HCT116 (cell line): ENCODE results near the gene LSM14A. TPM values are rescaled to one million over a fixed set of nuclear protein-coding genes. Genes with fewer than 3 reads are reported as not detected.

Source experiments
- ATAC-seq: fragments of 200-7000 bp; cut with Tn5 transposase; 2 replicates; pipeline ENCODE4 v1.9.1; 2020; ENCODE audit warnings: mild to moderate bottlenecking, moderate library complexity
- BruUV-seq: library from RNA; stranded (reverse); fragments of 400-500 nt; replicated peaks from 2 replicates; lab custom pipeline; 2021; lab: Mats Ljungman, UMichigan
- CTCF ChIA-PET: fragments of 300-600 bp; sonication (Branson Sonifier 250); formaldehyde crosslinking; loops from one replicate; lab custom pipeline; 2021; ENCODE audit warnings: antibody characterized with exemption; lab: Charles Lee
- POLR2A ChIA-PET: fragments of 300-600, 350-600 bp; sonication (Branson Sonifier 250); formaldehyde crosslinking; loops from one replicate; lab custom pipeline; 2021; ENCODE audit warnings: antibody characterized with exemption; lab: Charles Lee
- RAD21 ChIA-PET, 2 experiments: fragments of 300-600 bp; sonication (Branson Sonifier 250); formaldehyde crosslinking; loops; one replicate each; lab custom pipeline; 2023; ENCODE audit warnings: low total read pairs in 2 of 2; ENCODE audit not compliant: uncharacterized antibody in 2 of 2, unreplicated experiment in 2 of 2, low non-redundant PET in 1 of 2; lab: Charles Lee
- DNase-seq: peaks from one replicate; pipeline ENCODE4 v3.0.0-alpha.2; 2010; ENCODE audit warnings: low read depth, low spot score
- H2AFZ ChIP-seq: fragments of 200-600 bp; shearing (Covaris generic), sonication (generic); 2 replicates; pipeline ENCODE4 v1.6.1; 2017; ENCODE audit warnings: low read depth, mixed run types, mixed read lengths, antibody characterized with exemption, low read length; ENCODE audit not compliant: poor library complexity, severe bottlenecking
- H3K27ac ChIP-seq: 2 replicates; pipeline ENCODE4 v1.5.1; 2012; ENCODE audit warnings: low read depth, low read length
- H3K27me3 ChIP-seq: fragments of 200-600 bp; sonication (generic); 2 replicates; pipeline ENCODE4 v1.6.1; 2016; ENCODE audit warnings: mixed run types, low read length, mixed read lengths; ENCODE audit not compliant: insufficient read depth
- H3K36me3 ChIP-seq, 2 experiments: fragments of 200-500 bp in 1 of 2; fragments of 200-600 bp in 1 of 2; sonication (Bioruptor generic) in 1 of 2; sonication (generic) in 1 of 2; 2 replicates each; pipeline versions ENCODE4 v1.5.1 to v1.6.1; 2014 to 2016; ENCODE audit warnings: low read length in 2 of 2, inconsistent platforms in 1 of 2, mixed read lengths in 1 of 2, mixed run types in 1 of 2; ENCODE audit not compliant: insufficient read depth in 2 of 2, control insufficient read depth in 1 of 2
- H3K4me1 ChIP-seq, 2 experiments: fragments of 200-600 bp in 1 of 2; sonication (generic) in 1 of 2; 2 replicates each; pipeline versions ENCODE4 v1.5.1 to v1.6.1; 2012 to 2017; ENCODE audit warnings: low read length in 2 of 2, inconsistent platforms in 1 of 2, mild to moderate bottlenecking in 1 of 2, mixed read lengths in 1 of 2, mixed run types in 1 of 2, moderate library complexity in 1 of 2; ENCODE audit not compliant: insufficient read depth in 2 of 2, control insufficient read depth in 1 of 2
- H3K4me2 ChIP-seq: fragments of 200-600 bp; sonication (generic); 2 replicates; pipeline ENCODE4 v1.6.1; 2017; ENCODE audit warnings: mixed run types, low read length, mixed read lengths
- H3K4me3 ChIP-seq, 2 experiments: fragments of 200-600 bp in 1 of 2; sonication (generic) in 1 of 2; replicated peaks in 1 of 2; 2 replicates each; pipeline ENCODE4 v1.5.1; 2011 to 2016; ENCODE audit warnings: low read length in 2 of 2, control low read depth in 1 of 2, low read depth in 1 of 2, mild to moderate bottlenecking in 1 of 2, mixed read lengths in 1 of 2, mixed run types in 1 of 2
- H3K79me2 ChIP-seq: fragments of 200-600 bp; sonication (generic); 2 replicates; pipeline ENCODE4 v1.6.1; 2017; ENCODE audit warnings: mild to moderate bottlenecking, mixed run types, low read length, moderate library complexity, mixed read lengths; ENCODE audit not compliant: insufficient read depth
- H3K9ac ChIP-seq: fragments of 200-600 bp; sonication (generic); 2 replicates; pipeline ENCODE4 v1.6.1; 2016; ENCODE audit warnings: low read length, mixed read lengths
- H3K9me2 ChIP-seq: fragments of 200-600 bp; sonication (generic), shearing (Covaris generic); 2 replicates; pipeline ENCODE4 v1.6.1; 2017; ENCODE audit warnings: mixed run types, mild to moderate bottlenecking, moderate library complexity; ENCODE audit not compliant: insufficient read depth
- H3K9me3 ChIP-seq, 2 experiments: fragments of 200-500 bp in 1 of 2; fragments of 200-600 bp in 1 of 2; sonication (Bioruptor generic) in 1 of 2; sonication (generic) in 1 of 2; 2 replicates each; pipeline ENCODE4 v1.6.1; 2014 to 2017; ENCODE audit warnings: low read length in 2 of 2, mixed read lengths in 2 of 2, inconsistent platforms in 1 of 2, low read depth in 1 of 2, mild to moderate bottlenecking in 1 of 2, mixed run types in 1 of 2, moderate library complexity in 1 of 2; ENCODE audit not compliant: control insufficient read depth in 1 of 2, insufficient read depth in 1 of 2
- H4K20me1 ChIP-seq: fragments of 200-600 bp; sonication (generic), shearing (Covaris generic); 2 replicates; pipeline ENCODE4 v1.6.1; 2017; ENCODE audit warnings: mixed run types, mild to moderate bottlenecking, moderate library complexity; ENCODE audit not compliant: insufficient read depth
- ATF3 ChIP-seq: IDR thresholded peaks from 2 replicates; pipeline ENCODE4 v1.6.1; 2012
- CBX3 ChIP-seq: IDR thresholded peaks from 2 replicates; pipeline ENCODE4 v1.6.1; 2012; ENCODE audit warnings: low read depth
- CEBPB ChIP-seq: IDR thresholded peaks from 2 replicates; pipeline ENCODE4 v1.6.1; 2012; ENCODE audit warnings: low read depth
- CTCF ChIP-seq, 3 experiments: fragments of 200-600 bp in 1 of 3; sonication (generic) in 1 of 3; IDR thresholded peaks in 2 of 3; conservative IDR thresholded peaks in 1 of 3; 2 replicates each; pipeline ENCODE4 v1.5.1; 2012 to 2017; ENCODE audit warnings: low read depth in 2 of 3, low read length in 2 of 3, antibody characterized with exemption in 1 of 3, borderline replicate concordance in 1 of 3, control low read depth in 1 of 3, mild to moderate bottlenecking in 1 of 3, mixed read lengths in 1 of 3, mixed run types in 1 of 3, moderate library complexity in 1 of 3; ENCODE audit not compliant: insufficient read depth in 1 of 3
- EGR1 ChIP-seq: IDR thresholded peaks from 2 replicates; pipeline ENCODE4 v1.6.1; 2012; ENCODE audit warnings: low read depth
- EZH2phosphoT487 ChIP-seq: fragments of 200-600 bp; IDR thresholded peaks from 2 replicates; pipeline ENCODE4 v1.6.1; 2018; ENCODE audit warnings: antibody characterized with exemption, borderline replicate concordance
- FOSL1 ChIP-seq: IDR thresholded peaks from 2 replicates; pipeline ENCODE4 v1.6.1; 2012; ENCODE audit warnings: low read depth
- MAX ChIP-seq: IDR thresholded peaks from 2 replicates; pipeline ENCODE4 v1.6.1; 2012
- POLR2A ChIP-seq: IDR thresholded peaks from 2 replicates; pipeline ENCODE4 v1.7.0; 2011; ENCODE audit warnings: borderline replicate concordance; ENCODE audit not compliant: insufficient read depth, insufficient read length; ENCODE audit errors: extremely low read depth
- RAD21 ChIP-seq: IDR thresholded peaks from 2 replicates; pipeline ENCODE4 v1.6.1; 2012; ENCODE audit warnings: low read depth, mild to moderate bottlenecking
- REST ChIP-seq: IDR thresholded peaks from 2 replicates; pipeline ENCODE4 v1.6.1; 2012; ENCODE audit warnings: low read depth
- SIN3A ChIP-seq: IDR thresholded peaks from 2 replicates; pipeline ENCODE4 v1.6.1; 2012; ENCODE audit warnings: low read depth
- TCF7L2 ChIP-seq: IDR thresholded peaks from 2 replicates; pipeline ENCODE4 v1.7.0; 2011; ENCODE audit warnings: borderline replicate concordance, inconsistent platforms; ENCODE audit not compliant: insufficient read depth, insufficient read length; ENCODE audit errors: extremely low read depth
- ZBTB33 ChIP-seq: IDR thresholded peaks from 2 replicates; pipeline ENCODE4 v1.6.1; 2011; ENCODE audit warnings: mild to moderate bottlenecking, low read length, moderate library complexity; ENCODE audit not compliant: insufficient replicate concordance; ENCODE audit errors: extremely low read depth
- intact Hi-C: fragments of 100-400 bp; cut with micrococcal nuclease; formaldehyde crosslinking; loops from 2 replicates; pipeline ENCODE4 v1.10.0; 2022
- total RNA-seq: library from RNA; stranded (reverse); gene quantifications from one replicate; pipeline ENCODE4 v1.2.1, GENCODE V29; 2021; ENCODE audit not compliant: unreplicated experiment

Gene LSM14A
- total RNA-seq, 1 experiment from 2014 or later: 120 TPM

GRCh38 chr19:34154401-34154800, 17.9 kb upstream of the LSM14A start:
- DNase-seq: no peak
- RAD21 ChIA-PET: no interaction called here
- Histone ChIP-seq H3K36me3 (no peaks in the 10 kb centered on the region), H3K9me2 (no peaks in the 10 kb centered on the region), H3K4me3 (no peak overlapping the region), H3K27me3 (no peaks in the 10 kb centered on the region), H3K9ac (no peak overlapping the region), H3K79me2 (no peaks in the 10 kb centered on the region), H3K9me3 (no peaks in the 10 kb centered on the region), H3K4me2 (no peak overlapping the region), H3K27ac (no peak overlapping the region), H3K4me1 (no peaks in the 10 kb centered on the region), H2AFZ (no peak overlapping the region), H4K20me1 (no peaks in the 10 kb centered on the region)
- CTCF ChIA-PET: no interaction called here
- no TSS peak for BruUV-seq
- TF ChIP-seq RAD21: no peak
- TF ChIP-seq CEBPB: no peak
- no peak for TF ChIP-seq REST
- TF ChIP-seq MAX: no peak
- no peak for TF ChIP-seq POLR2A
- TF ChIP-seq SIN3A: no peak
- no peak for TF ChIP-seq ZBTB33
- no peak for TF ChIP-seq ATF3
- TF ChIP-seq EGR1: no peak
- no peak for TF ChIP-seq TCF7L2
- TF ChIP-seq CBX3: no peak
- TF ChIP-seq CTCF (IDR thresholded peaks at IDR 0.05 in 2 of 3, conservative IDR thresholded peaks at IDR 0.05 in 1 of 3; ENCODE audit: borderline replicate concordance in 1 of 3, insufficient read depth in 1 of 3, low read depth in 2 of 3, low read length in 2 of 3): no peak
- no peak for TF ChIP-seq FOSL1
- no peak for TF ChIP-seq EZH2phosphoT487
- intact Hi-C loops: no loop called here
- ATAC-seq: no peak
- POLR2A ChIA-PET: no interaction called here
